ENCODE data around the gene IFT81.
"Not testable (repeated sequence)": the region's sequence is repeated elsewhere in the genome, so short reads cannot be mapped to it uniquely, and the experiment has no call there.

Gene IFT81, protein sequence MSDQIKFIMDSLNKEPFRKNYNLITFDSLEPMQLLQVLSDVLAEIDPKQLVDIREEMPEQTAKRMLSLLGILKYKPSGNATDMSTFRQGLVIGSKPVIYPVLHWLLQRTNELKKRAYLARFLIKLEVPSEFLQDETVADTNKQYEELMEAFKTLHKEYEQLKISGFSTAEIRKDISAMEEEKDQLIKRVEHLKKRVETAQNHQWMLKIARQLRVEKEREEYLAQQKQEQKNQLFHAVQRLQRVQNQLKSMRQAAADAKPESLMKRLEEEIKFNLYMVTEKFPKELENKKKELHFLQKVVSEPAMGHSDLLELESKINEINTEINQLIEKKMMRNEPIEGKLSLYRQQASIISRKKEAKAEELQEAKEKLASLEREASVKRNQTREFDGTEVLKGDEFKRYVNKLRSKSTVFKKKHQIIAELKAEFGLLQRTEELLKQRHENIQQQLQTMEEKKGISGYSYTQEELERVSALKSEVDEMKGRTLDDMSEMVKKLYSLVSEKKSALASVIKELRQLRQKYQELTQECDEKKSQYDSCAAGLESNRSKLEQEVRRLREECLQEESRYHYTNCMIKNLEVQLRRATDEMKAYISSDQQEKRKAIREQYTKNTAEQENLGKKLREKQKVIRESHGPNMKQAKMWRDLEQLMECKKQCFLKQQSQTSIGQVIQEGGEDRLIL

DNA sequence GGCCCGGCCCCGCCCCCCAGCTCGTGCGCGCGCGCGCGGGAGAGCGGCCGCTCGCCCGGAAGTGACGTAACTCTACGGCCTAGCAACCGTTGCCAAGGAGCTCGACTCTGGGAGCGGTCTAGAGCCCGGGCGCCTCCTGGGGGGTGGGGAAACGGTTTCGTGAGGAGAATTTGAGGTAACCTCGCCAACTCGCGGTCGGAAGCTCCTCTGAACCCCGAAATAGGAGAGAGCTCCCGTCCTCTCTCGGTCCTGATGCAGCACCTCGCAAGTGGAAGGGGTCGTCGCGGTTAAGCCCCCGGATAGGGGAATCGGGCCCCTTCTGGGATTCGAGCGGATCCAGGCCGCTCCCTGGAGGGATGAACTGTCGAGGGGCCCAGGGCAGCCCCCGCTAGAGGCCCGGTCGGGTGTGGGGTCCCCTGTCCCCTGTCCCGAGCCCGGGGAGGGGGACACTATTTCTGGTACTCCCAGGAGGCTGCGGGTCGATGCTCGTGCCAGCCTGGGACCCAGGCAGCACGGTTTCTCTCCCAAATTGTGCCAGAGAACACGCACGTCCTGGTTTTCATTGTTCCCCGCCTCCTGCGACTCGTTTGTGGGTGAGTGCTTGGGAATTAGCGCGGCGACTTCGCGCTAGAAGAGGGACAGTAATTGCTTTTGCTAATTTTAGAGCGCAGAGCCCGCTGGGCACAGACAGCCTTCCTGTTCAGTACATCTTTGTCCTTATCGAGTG, at the start of gene IFT81:
Gene IFT81 (plus strand): TSS at position 89 of the 727 bp plus-strand sequence. CDS start 3,024 bp downstream, outside the sequence.
- peak; percentile 91 for DNase-seq

DNA sequence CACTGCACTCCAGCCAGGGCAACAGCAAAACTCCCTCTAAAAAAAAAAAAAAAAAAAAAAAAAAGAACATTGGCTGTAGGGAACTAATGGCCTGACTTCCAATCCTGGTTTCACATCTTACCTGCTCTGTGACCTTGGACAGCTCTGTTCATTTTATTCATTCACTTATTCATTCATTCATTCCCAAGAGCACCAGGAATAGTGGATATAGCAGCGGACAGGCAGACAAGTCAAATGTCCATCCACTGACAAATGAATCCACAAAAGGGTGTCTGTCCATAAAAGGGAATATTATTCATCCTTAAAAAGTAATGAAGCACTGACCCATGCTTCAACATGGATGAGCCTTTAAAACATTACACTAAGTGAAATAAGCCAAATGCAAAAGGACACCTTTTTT, 48.3 kb upstream of the IFT81 start:
- no peak for DNase-seq

DNA sequence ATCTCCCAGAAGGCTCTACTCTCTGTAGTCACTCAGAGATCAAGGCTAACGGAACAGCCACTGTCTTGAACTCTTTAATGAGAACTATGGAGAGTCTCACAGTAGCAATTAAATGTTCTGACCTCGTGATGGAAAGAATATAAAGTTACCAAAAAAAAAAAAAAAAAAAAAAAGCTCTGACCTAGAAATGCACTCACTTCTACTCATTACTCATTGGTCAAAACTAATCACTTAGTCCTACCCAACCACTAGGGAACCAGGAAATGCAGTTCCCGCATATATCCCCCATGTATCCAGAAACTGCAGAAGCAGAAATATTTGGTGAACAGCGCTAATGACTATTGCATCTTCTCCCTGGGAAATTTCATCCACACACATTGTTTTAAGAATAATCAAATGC, 46.4 kb upstream of the IFT81 start:
- no peak for DNase-seq

DNA sequence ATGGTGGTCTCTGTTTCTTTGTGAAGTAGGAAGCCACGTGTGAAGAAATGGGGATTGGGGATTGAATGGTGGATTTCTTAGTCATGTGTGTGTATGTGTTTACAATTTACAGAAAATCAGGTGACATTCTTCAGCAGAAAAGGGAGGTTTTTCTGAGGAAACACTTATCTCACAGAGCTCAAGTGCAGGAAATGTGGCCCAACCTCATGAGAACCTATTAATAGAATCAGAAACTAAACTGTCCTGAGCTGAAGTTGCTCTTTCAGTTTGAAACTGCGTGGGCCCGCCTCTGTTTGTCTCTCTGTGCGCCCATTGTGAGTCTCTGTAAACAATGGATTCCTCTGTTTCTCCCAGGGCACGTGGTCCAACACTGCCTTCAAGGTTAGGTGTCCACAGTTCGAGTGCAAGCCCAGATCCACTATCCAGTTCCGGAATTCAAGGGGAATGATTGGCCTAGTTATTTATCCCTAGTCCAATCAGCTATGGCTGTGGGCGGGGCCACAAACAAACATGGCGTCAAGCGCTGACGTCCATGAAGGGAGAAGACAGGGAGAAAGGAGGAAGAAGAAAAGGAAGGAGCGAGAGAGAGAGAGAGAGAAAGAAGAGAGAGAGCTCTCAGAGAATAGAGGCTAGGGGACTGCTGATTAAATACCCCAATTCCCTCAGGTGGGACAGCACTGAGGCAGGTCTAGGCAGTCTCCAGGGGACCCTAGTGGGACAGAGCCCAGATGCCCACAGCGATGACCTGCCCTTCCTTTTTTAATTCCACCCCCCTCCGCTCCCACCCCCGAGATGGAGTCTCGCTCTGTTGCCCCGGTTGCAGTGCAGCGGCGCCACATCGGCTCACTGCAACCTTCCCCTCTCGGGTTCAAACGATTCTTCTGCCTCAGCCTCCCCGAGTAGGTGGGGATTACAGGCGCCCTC, 44.4 kb upstream of the IFT81 start:
- no peak for DNase-seq

DNA sequence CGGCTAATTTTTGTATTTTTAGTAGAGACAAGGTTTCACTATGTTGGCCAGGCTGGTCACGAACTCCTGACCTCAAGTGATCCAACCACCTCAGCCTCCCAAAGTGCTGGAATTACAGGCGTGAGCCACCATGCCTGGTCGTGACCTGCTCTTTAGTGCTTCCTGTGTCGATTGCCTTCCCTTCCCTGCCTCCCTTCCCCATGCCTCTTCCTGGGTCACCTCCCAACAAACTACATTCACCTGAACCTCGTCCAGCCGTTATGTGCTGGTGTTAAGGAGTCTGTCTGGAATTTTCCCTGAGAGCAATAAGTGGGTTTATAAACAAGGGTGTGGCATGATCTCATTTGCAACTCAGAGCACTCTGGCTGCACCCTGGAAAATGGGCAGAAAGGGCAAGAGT, 43.7 kb upstream of the IFT81 start:
- DNase-seq: no peak

DNA sequence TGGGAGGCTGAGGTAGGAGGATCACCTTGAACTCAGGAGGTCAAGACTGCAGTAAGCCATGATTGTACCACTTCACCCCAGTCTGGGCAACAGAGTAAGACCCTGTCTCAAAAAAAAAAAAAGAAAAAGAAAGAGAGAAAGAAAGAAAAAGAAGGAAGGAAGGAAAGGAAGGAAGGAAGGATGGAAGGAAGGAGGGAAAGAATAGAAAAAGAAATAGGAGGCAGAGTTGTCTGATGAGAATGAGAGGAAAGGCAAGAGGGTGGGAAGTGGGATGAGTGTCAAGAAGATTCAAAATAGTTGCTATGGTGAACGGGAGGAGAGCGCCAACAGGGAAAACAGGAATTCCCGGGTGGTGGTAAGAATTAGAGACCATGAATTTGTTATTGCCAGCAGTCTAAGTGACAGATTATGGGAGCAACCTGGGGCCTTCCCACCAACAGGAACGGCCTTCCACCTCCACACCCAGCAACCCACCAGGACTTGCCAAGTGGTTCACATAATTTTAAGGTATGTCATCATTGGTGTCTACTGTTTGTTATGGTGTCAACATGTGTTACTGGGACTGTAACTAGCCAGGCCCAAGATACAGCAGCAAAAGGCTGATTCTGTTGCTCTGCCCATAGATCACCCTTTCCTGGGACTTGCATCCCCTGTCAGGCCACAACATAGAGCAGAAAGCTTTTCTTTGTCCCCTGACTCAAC, 39.7 kb upstream of the IFT81 start:
- no peak for DNase-seq

DNA sequence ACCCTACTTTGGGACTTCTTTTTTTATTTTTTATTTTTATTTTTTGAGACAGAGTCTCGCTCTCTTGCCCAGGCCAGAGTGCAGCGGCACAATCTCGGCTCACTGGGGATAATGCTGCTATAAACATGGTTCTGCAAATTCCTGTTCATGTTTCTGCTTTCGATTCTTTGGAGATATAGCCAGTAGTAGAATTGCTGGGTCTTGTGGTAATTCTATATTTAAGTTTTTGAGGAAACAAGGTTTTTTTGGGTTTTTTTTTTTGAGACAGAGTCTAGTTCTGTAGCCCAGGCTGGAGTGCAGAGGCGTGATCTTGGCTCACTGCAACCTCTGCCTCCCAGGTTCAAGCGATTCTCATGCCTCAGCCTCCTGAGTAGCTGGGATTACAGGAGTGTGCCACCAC, 35.9 kb upstream of the IFT81 start:
- DNase-seq: not testable (repeated sequence)

DNA sequence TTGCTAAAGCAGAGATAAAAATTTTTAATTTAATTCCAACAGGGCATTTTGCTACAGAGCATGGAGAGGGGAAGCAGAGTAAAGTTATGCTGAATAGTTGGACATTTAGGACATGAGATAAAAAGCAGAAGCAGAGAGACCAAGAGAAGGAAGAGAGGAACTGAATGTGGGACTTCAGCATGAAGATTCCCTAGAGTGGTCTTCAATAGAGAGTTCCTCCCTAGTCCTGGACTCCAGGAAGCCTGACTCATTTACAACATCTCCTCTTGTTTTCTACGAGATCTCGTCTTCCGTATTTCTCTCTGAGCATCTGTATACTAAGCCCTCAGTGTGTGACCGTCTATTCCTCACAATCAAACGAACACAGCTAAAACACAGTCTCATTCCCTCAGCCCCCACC, 35.2 kb upstream of the IFT81 start:
- no peak for DNase-seq

DNA sequence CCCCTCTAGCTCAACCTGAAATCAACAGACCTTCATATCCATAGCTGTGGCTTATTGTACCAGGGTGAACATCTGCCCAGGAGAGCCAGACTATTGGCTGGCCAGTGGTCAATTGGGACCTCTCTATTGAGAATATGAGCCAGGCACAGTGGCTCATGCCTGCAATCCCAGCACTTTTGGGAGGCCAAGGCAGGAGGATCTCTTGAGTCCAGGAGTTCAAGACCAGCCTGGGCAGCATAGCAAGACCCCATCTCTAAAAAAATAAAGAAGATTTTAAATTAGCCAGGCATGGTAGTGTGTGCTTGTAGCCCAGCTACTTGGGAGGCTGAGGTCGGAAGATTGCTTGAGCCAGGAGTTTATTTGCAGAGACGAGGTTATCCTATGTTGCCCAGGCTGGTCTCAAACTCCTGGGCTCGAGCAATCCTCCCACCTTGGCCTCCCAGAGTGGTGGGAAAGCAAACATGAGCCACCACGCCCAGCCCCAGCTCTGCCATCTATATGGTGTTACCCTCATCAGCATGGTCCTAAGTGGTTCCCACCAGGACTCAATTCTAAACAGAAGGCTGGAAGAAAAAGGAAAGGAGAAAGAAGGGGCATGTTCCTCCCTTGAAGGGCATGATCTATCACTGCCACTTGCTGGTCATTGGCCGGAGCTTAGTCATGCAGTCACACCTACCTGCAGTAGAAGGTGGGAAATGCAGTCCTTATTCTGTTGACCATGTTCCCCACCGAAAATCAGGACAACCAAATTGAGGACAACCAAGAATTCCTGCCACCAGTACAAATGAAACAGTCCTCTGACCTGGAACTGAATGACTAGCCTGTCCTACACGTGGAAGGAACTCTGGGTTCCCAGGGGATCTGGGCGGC, 33.7 kb upstream of the IFT81 start:
- no peak for DNase-seq

DNA sequence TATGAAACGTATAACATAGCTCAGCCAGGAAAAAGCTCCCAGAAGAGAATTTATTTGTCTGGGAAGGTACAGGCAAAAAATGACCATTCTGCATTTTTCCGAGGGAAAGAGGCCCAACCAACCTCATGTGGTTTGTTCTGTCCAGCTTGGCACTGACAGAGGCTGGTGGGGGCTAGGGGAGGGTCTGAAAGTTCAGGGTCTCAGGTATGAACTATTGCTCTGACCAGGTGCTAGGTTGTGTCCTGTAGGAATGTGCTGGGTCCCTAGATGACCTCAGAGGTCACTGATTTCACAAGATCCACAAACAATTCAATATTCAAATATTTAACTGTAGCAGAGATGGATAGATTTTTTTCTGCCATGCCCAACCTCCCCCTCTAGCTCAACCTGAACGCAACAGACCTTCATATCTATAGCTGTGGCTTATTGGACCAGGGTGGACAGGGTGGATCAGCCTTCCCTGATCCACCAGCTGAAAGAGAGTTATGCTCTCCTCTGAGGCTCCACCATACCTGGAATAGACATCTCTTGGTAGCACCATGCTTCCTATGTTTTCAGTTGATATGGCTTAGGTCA, 32.9 kb upstream of the IFT81 start:
- DNase-seq: no peak

DNA sequence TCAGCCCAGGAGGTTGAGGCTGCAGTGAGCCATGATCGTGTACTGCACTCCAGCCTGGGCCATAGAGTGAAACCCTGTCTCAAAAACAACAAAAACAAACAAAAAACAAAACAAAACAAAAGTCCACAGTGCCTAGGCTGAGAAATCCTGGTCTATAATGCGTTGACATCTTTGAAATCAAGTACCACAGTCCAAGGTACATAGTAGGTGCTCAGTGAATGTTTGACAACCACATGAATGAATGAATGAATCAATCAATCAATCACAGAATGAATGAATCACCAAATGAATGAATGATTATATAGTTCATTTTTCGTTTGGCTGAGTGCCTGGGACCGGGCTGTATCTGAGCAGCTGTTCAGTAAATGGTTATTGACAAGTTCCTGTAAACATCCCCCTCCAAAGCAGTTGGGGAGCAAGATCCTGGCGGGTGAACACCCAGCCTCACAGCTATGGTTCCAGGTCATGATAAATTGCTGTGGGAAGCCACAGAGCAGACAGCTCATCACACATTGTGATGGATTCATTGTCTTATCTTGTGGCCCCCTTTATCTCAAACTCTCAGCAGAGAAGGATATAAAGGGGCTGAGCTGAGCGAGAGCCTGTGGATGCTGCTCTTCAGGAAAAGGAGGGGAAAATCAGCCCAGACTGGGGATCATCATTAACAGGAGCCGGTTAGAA, 30.4 kb upstream of the IFT81 start:
- DNase-seq: no peak

DNA sequence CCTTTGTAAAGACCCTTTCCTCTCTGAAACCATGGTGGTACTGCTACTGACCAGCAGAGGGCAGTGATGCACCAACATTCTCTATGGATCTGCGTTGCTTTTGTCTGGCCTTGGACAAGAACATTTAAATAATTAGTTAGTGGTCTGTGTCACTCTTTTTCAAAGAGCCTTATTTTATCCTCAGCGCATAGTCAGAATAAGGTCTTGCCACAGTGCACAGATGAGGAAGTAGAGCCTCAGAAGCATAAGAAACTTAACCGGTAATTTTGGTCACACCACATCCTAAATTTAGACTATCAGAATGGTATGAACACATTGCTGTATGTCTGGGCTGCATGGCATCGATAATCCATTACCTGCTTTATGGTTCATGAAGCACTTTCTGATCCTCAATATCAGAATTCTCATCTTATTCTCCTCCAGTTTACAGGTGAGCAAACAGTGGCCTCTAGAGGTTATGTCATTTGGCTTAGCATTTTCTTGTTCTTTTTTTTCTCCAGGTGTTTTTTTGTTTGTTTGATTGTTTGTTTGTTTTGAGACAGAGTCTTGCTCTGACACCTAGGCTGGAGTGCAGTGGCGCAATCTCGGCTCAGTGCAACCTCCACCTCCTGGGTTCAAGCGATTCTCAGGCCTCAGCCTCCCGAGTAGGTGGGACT, 23.7 kb upstream of the IFT81 start:
- DNase-seq: peak; percentile 67

DNA sequence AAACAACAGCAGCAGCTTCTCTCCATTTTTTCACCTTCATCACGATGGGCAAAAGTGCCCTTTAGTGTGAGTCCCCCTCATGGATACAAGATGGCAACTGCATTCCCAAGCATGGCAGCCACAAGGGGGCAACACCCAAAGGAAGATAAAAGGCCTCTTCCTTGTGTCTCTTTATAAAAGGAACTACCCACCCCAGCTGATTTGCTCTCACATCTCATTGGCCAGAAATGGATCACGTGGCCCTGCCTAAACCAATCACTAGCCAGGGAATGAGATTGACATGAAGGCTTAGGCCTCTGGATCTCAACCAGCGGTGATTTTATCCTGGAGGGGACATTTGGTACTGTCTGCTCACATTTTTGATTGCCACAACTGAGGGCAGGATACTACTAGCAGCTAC, 21.9 kb upstream of the IFT81 start:
- peak; percentile 43 for DNase-seq

DNA sequence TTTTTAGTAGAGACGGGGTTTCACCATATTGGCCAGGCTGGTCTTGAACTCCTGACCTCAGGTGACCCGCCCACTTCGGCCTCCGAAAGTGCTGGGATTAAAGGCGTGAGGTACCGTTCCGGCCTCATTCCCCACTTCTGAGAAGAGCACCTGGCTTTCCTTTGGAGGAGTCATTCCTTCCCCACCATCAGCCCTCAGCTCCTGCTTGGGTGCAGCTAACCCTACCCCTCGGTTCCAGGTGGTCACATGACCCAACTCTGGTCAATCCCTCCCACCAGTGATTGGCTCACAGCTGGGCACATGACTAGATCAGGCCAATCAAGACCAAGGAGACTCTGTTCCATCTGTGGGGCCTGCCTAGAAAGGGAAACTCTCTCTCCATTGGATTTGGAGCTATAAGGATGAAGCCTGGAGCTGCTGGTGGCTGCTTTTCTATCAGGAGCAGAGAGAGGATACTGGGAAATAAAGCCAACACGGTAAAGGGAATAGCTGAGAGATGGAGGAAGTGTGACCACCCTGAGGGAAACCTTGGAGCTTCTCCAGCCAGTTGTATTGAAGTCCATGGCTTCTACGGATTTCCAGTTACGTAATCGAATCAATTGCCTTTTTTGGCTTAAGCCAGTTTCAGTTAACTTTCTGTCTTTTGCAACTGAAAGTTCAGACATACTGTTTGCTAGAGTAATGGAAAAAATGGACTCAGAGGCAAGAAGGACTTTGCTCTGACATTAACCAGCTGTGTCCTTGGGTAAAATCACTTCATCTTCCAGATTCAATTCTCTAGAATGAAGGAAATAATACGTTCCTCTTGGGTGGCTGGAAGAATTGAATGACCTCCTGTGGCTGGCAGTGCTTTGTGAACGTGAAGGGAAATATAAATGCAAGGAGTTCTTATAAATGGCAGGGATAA, 19.7 kb upstream of the IFT81 start:
- no peak for DNase-seq

DNA sequence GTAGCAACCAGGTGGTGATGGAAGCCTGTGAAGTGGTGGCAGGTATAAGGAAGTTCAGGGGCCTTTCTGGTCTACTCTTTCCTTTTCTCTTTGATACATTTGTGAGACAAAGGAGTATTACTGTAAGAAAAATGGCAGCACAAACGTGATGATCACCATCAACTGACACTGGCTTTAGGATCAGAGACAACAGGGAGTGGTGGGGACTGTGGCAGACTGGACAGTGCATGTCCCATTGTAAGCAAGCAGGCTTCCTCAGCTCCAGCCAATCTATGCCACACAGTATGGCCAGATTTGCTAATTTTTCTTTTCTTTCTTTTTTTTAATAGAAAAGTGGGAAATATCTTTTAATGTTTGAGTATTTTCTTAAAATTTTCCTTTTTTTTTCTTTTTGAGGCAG, 19.0 kb upstream of the IFT81 start:
- DNase-seq: no peak

DNA sequence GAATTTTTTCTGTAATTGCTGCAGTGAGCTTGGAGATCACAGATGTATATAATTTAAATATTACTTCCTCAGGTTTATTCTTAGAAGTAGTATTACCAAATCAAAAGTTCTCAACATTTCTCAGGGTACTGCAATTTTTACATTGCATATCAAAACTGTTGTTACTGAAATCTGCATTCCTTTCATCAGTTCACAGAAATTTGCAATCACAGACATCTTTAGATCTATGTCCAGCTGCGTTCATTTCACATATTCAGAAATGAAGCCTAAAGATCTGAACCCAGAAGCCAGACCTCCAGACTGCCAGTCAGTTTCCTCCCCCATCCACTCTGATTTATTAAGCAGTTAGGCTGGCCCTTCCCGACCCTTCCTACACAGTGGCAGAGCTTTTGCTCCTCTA, 18.2 kb upstream of the IFT81 start:
- DNase-seq: no peak

DNA sequence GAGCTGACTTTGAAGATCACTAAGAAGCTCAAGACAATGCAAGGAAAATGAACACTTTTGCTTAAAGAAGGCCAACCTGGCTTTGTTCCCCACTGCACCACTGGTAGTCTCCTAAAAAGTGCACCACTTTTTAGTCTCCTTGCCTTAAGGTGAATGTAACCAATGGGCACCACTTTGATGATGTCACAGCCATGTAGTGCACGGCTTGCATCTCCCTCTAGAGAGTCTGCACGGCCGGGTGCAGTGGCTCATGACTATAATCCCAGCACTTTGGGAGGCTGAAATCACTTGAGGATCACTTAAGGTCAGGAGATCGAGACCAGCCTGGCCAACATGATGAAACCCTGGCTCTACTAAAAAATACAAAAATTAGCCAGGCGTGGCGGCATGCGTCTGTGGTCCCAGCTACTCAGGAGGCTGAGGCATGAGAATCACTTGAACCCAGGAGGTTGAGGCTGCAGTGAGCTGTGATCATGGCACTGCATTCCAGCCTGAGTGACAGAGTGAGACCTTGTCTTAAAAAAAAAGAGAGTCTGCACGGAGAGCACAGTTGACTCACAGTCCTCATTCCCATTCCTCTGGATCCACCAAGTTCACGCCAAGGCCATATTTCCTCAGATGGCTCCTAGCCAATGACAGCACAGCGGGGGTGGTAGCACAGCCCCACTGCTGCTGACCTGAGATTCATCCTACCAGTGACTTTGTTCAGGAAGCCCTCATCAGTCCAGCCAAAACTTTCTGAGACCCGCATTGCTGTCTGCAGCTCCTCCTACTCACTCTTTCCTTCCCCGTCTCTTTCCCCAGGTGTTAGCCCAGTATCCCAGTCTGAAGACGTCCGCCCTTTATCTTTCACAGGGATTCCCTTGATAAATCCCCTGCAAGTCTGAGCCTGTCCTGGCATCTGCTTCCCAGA, 16.5 kb upstream of the IFT81 start:
- DNase-seq: no peak

All from NCI-H1436 (cell line).